GM21619 (cell line): ENCODE measurements around the gene ELOA2.
"Not testable (repeated sequence)": the region's sequence is repeated elsewhere in the genome, so short reads cannot be mapped to it uniquely, and the experiment has no call there.

Source experiments
- ATAC-seq: cut with Tn5 transposase; IDR thresholded peaks from one replicate; pipeline ENCODE4 v1.9.1; 2021; ENCODE audit not compliant: unreplicated experiment

ELOA2 gene, protein sequence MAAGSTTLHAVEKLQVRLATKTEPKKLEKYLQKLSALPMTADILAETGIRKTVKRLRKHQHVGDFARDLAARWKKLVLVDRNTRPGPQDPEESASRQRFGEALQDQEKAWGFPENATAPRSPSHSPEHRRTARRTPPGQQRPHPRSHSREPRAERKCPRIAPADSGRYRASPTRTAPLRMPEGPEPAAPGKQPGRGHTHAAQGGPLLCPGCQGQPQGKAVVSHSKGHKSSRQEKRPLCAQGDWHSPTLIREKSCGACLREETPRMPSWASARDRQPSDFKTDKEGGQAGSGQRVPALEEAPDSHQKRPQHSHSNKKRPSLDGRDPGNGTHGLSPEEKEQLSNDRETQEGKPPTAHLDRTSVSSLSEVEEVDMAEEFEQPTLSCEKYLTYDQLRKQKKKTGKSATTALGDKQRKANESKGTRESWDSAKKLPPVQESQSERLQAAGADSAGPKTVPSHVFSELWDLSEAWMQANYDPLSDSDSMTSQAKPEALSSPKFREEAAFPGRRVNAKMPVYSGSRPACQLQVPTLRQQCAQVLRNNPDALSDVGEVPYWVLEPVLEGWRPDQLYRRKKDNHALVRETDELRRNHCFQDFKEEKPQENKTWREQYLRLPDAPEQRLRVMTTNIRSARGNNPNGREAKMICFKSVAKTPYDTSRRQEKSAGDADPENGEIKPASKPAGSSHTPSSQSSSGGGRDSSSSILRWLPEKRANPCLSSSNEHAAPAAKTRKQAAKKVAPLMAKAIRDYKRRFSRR

DNA sequence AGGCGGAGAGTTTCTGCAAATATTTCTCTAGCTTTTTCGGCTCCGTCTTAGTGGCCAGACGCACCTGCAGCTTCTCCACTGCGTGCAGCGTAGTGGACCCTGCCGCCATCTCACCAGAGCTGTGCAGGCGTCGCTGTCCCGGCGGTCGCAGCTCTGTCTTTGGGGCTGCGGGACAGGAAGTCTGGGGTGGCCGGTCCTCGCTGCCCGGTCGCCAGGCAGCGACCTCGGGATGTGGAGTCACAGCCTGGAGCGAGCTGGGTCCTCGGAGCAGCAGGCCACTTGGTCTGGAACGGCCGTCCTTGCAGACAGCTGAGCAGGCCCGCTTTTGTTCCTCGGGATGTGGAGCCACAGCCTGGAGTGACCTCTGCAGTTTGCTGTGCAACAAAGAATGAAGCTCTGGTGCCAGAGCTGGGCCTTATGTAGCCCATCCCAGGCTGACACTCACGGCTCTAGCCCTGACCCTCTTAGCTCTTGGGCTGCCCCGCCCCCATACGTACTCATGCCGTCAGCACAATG, at the start of gene ELOA2:
ELOA2 (minus strand) TSS at position 466 of the 516 bp plus-strand sequence; CDS start at position 109, 357 bp downstream.
- ATAC-seq, result no peak

DNA sequence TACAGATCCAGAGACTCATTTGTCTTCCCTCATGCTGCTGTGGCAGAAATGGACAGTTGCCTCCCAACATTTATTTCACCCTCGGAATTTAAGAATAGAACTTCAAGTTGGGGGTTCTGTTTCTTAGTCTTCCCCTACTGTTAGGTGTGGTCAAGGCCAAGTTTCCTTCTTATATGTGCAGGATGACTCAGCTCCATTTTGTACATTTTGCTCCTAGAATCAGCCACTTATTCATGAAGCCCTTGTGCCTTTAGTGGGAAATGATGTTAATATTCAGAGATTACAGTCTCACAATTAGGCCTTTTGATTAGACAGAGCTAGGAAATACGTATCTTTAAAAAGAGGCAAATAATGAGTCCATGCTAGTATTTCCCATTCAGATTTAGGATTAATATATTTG, 46.2 kb upstream of the ELOA2 start:
- no peak for ATAC-seq

DNA sequence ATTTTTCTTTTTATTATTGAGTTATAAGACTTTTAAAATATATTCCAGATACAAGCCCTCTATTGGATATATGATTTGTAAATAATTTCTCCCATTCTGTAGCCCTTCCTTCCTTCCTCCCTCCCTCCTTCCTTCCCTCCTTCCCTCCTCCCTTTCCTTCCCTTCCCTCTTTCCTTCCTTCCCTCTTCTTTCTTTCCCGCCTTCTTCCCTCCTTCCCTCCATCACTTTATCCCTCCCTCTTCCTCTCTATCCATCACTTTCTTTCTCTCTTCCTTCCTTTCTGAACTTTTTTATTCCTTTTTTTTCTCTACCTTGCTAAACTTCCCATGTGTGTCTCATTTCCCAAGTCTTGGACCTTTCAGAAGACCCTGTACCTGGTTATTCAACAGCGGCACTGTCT, 45.5 kb upstream of the ELOA2 start:
- no peak for ATAC-seq

DNA sequence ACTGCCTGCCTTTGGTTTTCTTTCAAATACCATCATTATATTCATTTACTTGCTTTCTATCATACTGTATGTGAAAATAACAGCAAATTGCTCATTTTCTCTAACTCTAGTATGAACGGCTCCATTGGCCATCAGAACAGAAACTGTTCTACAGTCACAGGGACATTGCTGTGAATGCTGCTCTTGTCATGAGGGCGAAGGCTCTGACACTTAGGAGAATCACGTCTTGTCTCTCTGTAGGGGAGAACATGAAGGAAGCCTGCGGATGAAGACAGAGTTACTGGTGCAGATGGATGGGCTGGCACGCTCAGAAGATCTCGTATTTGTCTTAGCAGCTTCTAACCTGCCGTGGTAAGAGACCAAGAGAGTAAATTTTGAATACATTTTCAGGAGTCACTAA, 41.7 kb upstream of the ELOA2 start:
- ATAC-seq, result no peak

DNA sequence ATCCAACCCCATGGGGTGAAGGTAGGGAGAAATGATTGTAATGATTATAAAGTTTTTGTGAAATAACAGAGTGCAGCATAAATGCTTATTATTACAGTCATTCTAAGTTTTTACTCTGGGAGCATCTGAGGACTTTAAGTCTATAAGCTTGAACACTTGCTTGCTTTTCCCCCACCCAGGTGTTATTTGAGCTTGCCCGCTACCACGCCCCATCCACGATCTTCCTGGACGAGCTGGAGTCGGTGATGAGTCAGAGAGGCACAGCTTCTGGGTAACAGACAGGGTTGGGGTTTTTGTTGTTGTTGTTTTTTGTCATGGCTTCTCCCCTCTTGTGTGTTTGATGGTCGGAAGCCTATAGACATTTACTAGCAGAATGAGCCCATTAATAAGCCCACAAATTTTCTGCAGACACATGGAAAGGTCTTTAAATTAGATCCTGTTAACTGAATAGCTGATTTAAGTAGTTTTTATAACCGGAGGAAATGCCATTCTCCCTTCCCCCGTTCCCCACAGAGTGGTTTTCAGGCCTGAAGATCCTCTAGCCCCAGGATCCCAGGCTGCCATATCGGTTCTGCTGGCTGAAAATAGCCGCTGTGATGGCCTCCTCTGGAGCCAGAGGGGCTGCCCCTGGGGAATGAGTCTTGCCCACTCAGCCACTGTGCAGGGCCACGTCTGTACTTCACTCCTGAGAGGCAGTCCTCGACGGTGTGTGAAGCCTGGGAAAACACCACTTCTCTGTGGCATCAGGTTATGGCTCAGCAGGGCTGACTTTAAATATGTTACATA, 39.9 kb upstream of the ELOA2 start:
- ATAC-seq, result no peak

DNA sequence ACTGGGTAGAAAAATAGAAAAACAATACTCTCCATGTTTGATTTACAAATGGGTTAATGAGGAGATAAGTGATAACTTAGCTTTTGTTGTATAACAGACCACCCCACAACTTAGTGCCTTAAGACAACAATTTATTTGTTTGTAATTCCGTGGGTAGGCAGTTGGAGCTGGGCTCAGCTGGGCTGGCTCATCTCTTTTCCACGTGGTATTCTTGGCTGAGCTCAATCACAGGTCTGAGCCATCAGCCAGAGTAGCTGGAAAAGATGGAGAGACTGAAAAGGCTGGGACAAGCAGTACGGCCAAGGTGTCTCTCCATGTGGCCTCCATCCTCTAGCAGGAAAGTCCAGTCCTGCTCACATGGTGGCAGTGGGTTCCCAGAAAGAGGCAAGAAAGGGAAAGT, 32.2 kb upstream of the ELOA2 start:
- ATAC-seq, result no peak

DNA sequence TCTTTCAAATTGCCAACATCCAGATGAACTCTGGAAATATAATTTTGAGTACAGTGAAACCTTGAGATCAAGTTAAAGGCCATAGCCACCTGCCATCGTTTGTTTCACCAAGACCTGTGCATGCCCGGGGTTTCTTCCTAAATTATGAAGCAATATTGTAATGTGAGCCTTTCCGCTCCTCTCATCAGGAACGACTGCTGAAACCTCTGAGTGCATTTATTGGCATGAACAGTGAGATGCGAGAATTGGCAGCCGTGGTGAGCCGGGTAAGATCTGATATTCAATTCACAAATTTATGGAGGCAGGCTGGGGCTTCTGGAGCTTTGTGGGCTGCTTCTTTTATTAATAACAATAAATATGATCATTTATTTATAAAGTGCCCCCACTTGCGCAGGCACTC, 27.7 kb upstream of the ELOA2 start:
- no peak for ATAC-seq

DNA sequence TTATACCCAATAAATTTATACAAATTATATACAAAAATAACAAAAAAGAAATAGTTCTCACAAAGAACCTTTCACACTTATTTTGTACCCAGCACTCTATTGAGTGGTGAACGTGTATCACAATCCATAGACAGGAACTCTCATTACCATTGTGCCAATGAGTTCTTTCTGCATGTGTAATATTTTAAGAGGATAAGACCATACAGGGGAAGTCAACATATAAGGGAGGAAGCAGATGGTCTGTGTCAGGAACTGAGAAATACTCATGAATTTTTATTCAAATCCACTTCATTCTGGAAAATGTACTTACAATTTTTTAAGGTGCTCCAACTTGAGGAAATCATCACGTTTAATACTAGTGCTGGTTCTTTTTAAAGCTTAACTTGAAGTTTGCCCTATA, 27.1 kb upstream of the ELOA2 start:
- no peak for ATAC-seq

DNA sequence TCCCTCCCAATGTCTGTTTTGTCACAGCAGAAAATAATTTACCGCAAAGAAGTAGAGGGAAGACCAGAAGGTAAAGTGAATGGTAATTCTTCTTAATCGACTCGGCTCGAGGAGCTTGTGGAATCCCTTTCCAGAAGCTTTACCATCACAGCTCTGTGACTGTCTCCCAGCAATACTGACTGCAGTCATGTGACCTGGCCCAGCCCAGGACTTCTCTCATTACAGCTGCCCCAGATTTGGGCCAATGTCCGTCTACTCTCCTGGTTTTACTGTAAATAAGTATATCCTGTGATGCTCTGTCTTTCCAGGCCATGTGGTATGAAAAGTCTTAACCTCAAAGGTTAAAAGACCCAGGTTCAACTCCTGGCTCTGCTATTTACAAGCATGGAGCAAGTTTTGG, 18.9 kb upstream of the ELOA2 start:
- no peak for ATAC-seq

DNA sequence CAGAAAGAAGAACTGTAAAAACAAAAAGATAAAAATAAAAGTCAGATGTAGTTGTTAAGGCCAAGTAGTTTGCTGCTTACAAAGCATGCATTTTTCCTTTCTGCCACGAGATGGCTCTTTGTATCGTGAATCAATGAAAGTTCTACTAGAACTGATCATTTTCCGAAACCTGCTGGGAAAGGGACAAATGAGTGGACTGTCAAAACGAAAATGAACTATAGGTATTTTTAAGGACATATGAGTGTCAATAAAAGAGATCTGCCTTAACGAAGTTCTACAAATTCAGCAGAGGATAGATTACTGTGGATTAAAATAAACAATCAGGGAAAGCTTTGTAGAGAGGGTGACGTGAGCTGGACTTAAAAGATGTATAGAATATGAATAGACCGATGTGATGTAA, 15.0 kb upstream of the ELOA2 start:
- ATAC-seq, result no peak

DNA sequence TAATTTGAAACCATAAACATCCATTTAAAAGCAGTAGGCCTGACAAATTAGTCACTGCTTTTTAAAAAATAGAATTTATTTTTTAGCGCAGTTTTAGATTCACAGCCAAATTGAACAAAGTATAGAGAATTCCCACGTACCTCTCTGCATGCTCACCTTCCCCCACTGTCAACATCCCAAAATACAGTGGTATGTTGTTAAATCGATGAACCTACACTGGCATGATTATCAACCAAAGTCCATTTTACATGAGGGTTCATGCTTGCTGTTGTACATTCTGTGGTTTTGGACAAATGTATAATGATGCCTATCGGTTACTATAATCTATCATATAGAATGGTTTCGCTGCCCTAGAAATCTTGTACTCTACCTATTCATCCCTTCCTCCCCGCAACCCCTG, 5.6 kb upstream of the ELOA2 start:
- no peak for ATAC-seq

DNA sequence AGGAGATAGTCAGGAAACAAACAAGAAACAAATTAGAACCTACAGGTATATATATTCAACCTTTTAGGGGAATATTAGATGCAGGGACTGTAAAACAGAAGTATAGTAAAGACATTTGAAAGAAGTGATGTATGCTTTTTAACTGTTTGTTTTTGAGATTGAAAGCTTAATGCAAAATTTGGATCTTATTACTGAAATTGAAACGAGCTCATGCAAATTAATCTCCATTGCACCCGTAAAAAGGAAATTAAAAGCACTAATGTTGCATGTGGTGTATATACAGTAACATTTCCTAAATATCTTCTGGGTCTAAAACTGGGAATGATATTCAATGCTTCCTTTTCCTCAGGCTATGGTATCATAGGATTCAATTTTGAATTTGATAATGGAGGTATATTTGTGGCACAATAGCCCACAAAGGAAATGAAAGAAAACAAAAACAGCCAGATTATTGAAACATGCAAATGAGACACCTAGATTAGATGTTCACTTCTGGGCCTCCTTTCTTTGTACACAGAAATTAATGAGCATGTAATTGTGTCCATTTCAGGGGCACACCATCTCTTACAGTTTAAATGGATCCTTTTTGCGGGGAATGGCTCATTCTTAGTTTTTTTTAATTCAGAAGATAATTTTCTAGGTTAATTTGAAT, 1.6 kb upstream of the ELOA2 start:
- no peak for ATAC-seq

DNA sequence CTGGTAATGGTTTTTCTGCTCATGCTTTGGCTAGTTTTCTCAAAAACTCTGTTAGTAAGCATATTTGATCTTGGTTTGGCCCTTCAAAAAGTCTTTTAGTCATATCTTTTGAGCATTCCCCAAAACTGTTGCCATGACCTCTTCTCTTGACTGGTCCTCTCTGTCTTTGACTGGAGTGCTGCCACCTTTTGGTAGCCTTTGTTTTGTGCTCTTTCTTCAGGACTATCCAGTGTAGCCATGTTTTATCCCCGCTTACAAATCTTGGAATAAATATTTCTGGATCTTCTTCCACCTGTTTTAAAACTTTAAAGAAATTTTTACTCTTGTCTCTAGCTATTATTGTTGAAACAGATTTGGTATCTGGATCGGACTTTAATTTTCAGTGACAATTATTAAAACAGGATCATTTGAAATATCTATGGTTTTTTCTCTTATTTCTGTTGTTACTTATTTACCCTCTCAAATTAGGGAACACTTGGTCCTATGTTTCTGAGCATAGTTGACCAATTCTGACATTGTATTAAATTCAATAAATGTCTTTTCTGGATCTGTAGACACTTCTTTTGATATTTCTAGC, 965 bp upstream of the ELOA2 start:
- ATAC-seq, result no peak

DNA sequence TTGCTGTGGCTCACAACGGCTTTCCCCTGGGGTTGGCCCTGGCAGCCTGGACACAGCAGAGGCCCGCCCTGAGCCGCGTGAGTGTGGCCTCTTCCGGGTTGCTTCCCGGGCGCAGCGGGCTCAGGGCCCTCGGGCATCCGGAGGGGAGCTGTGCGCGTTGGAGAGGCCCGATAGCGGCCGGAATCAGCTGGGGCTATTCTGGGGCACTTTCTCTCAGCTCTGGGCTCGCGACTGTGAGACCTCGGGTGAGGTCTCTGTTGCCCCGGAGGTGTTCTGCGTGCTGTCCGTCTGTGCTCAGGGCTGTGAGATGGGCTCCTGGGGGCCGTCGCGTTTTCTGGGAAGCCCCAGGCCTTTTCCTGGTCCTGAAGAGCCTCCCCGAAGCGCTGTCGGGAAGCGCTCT, 830 bp downstream of the ELOA2 start:
- not testable (repeated sequence) for ATAC-seq

DNA sequence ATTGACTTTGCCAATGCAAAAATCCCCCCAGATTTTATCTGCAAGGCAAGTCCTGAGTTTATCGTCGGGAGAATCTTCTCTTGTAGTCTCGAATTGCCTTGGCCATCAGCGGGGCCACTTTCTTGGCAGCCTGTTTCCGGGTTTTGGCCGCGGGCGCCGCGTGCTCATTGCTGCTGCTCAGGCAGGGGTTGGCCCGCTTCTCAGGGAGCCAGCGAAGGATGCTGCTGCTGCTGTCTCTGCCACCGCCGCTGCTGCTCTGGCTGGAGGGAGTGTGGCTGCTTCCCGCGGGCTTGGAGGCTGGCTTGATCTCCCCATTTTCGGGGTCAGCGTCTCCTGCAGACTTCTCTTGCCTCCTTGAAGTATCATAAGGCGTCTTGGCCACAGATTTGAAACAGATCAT, 2.5 kb downstream of the ELOA2 start:
- ATAC-seq, result no peak

DNA sequence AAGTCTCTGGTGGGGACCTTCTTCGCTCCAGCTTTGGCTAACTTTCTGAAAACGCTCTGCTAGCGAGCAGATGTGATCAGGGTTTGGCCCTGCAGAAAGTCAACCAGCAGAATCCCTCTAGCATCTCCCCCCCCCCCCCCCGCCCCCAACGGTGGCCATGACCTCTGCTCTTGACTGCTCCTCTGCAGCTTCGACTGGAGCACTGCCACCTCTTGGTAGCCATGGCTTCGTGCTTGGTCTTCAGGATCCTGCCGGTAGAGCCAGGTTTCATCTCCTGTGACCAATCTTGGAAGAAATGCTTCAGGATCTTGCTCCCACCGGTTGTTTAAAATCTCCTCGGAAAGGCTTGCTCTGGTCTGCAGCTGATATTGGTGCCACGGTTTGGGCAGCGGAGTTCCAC, 4.5 kb downstream of the ELOA2 start:
- not testable (repeated sequence) for ATAC-seq

DNA sequence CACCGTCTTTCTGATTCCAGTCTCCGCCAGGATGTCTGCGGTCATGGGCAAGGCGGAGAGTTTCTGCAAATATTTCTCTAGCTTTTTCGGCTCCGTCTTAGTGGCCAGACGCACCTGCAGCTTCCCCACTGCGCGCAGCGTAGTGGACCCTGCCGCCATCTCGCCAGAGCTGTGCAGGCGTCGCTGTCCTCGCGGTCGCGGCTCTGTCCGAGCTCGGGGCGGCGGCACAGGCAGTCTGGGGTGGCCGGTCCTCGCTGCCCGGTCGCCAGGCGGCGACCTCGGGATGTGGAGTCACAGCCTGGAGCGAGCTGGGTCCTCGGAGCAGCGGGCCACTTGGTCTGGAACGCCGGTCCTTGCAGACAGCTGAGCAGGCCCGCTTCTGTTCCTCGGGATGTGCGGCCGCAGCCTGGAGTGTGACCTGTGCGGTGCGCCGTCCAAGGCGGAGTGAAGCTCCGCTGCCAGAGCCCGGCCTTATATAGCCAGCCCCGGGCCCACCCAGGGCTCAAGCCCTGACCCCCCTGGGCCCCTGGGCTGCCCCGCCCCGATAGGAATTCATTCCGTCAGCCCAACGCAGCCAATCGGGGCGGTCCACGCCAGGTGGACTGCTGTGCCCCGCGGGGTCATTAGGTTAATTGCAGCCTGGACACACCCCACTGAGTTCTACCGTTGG, 5.6 kb downstream of the ELOA2 start:
- ATAC-seq, result not testable (repeated sequence)

DNA sequence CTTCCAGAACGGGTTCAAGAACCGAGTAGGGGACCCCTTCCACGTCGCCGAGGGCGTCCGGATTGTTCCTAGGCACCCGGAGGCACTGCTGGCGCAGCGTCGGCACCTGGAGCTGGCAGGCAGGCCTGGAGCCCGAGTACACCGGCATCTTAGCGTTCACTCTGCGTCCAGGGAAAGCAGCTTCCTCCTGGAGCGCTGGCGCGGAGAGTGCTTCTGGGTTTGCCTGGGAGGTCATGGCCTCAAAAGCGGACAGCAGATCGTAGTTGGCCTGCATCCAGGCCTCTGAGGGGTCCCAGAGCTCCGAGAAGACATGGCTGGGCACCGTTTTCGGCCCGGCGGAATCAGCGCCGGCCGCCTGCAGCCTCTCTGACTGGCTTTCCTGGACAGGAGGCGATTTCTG, 6.7 kb downstream of the ELOA2 start:
- ATAC-seq, result not testable (repeated sequence)

DNA sequence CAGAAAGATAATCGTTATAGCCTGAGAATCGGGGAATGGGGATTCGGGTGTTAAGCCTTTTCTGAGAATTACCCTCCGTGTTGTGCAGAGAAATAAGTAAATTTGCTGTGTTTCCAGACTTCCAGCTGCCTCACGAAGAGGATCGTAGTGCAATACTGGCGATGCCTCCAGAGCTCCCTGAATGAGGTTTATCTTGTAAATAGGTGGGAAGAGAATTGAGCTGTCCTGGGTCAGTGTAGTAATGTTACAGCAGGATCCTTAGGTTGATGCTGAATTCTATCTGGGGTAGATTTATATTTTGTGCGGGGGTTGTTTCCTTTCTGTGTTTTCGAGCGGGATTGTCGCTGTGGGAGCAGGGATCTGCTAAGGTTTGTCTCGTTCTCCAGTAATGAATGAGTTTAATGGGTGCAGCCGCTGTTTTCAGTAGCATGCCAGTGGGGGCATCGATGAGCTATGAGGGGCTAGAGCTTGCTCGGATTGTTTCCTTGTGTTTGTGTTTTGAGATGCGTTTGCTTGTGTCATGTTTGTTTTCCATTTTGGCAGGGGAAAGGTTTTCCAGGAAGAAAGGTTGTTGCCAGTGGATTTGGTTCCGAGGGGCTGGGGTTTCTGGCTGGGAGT, 9.8 kb downstream of the ELOA2 start:
- not testable (repeated sequence) for ATAC-seq
